ENCODE results near the gene CNPY3. TPM values are rescaled to one million over a fixed set of nuclear protein-coding genes. Genes with fewer than 3 reads are reported as not detected.
A peak's percentile ranks its signal among the peaks of the same experiment; 100 is the strongest.

The CNPY3 gene
- total and polyA plus RNA-seq, 10 of the 15 experiments (the other 5 are each of a cell fraction or from before 2014, with no cell fraction given), result 7.2 to 102 (median 73.6) TPM

DNA sequence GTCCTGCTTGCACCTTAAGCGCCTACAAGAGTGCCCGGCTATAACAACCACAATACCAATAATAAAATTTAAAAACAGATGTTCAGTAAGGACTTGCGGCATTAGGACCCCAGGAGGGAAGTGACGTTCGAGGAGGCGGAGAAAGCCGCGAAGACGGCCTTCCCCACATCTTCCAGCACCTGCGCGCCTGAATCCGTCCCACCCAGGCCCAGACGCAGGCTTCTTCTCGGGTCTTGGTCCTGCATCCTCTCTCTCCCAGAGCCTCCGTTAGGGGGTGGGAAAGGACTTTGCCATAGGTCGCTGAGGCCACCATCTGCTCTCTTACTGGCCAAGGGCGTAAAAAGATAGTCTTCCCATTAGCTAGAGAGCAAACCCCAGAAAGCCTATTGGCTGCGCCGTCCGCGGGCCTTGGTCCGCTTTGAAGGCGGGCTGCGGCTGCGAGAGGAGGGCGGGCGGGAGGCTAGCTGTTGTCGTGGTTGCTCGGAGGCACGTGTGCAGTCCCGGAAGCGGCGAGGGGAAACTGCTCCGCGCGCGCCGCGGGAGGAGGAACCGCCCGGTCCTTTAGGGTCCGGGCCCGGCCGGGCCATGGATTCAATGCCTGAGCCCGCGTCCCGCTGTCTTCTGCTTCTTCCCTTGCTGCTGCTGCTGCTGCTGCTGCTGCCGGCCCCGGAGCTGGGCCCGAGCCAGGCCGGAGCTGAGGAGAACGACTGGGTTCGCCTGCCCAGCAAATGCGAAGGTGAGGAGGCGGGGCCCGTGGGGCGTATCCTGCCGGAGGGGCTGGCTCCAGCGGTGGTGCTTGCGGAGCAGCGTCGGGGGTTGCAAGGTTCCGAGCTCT lies at the start of gene CNPY3 (continued):
- TF ChIP-seq RELA (IDR thresholded peaks at IDR 0.05; ENCODE audit: borderline replicate concordance, partially characterized antibody) (no peak), NR2C1 (IDR thresholded peaks at IDR 0.05) (no peak), NR2C2 (IDR thresholded peaks at IDR 0.05; ENCODE audit: borderline replicate concordance, control insufficient read depth, insufficient read length, low read depth) (no peak), BCL3 (IDR thresholded peaks at IDR 0.05; ENCODE audit: borderline replicate concordance, insufficient read depth, low read depth, low read length, poor library complexity, severe bottlenecking) (no peak), STAT1 (conservative IDR thresholded peaks at IDR 0.05) (no peak), FOXM1 (IDR thresholded peaks at IDR 0.05; ENCODE audit: low read depth, low read length) (0 out of 2 replicates have a peak, but pooled peaks have one; percentile 61), SMARCA5 (IDR thresholded peaks at IDR 0.05) (no peak), IKZF1 (conservative IDR thresholded peaks at IDR 0.05) (peak; percentile 86), PML (IDR thresholded peaks at IDR 0.05; ENCODE audit: low read length) (peak; percentile 95), RBBP5 (conservative IDR thresholded peaks at IDR 0.05) (no peak), SIX5 (IDR thresholded peaks at IDR 0.05; ENCODE audit: low read depth, low read length, severe bottlenecking) (no peak), HDAC2 (IDR thresholded peaks at IDR 0.05) (no peak), MEF2A (IDR thresholded peaks at IDR 0.05; ENCODE audit: insufficient read depth, low read depth, low read length) (no peak), BRCA1 (IDR thresholded peaks at IDR 0.05; ENCODE audit: low read depth, low read length) (no peak), MTA2 (IDR thresholded peaks at IDR 0.05; ENCODE audit: low read depth) (no peak), RB1 (IDR thresholded peaks at IDR 0.05; ENCODE audit: borderline replicate concordance) (peak; percentile 76; the same call in 1 of the 2 replicates), SMAD5 (IDR thresholded peaks at IDR 0.05; ENCODE audit: low read depth) (no peak; the same call in none of the 2 replicates), POU2F2 (IDR thresholded peaks at IDR 0.05; ENCODE audit: borderline replicate concordance, low read depth, low read length) (peak; percentile 24; the same call in 2 of the 3 replicates), BHLHE40 (IDR thresholded peaks at IDR 0.05; ENCODE audit: borderline replicate concordance in 1 of 2, low read depth in 2 of 2, low read length in 1 of 2) (peak; percentile 97 to 99), WRNIP1 (IDR thresholded peaks at IDR 0.05; ENCODE audit: borderline replicate concordance, low read depth, low read length) (no peak), ESRRA (IDR thresholded peaks at IDR 0.05; ENCODE audit: low read length) (no peak)
- TF ChIP-seq, protein P1, sequence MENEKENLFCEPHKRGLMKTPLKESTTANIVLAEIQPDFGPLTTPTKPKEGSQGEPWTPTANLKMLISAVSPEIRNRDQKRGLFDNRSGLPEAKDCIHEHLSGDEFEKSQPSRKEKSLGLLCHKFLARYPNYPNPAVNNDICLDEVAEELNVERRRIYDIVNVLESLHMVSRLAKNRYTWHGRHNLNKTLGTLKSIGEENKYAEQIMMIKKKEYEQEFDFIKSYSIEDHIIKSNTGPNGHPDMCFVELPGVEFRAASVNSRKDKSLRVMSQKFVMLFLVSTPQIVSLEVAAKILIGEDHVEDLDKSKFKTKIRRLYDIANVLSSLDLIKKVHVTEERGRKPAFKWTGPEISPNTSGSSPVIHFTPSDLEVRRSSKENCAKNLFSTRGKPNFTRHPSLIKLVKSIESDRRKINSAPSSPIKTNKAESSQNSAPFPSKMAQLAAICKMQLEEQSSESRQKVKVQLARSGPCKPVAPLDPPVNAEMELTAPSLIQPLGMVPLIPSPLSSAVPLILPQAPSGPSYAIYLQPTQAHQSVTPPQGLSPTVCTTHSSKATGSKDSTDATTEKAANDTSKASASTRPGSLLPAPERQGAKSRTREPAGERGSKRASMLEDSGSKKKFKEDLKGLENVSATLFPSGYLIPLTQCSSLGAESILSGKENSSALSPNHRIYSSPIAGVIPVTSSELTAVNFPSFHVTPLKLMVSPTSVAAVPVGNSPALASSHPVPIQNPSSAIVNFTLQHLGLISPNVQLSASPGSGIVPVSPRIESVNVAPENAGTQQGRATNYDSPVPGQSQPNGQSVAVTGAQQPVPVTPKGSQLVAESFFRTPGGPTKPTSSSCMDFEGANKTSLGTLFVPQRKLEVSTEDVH (IDR thresholded peaks at IDR 0.05; ENCODE audit: low read depth, partially characterized antibody), result peak; percentile 1
- TF ChIP-seq, protein P2, sequence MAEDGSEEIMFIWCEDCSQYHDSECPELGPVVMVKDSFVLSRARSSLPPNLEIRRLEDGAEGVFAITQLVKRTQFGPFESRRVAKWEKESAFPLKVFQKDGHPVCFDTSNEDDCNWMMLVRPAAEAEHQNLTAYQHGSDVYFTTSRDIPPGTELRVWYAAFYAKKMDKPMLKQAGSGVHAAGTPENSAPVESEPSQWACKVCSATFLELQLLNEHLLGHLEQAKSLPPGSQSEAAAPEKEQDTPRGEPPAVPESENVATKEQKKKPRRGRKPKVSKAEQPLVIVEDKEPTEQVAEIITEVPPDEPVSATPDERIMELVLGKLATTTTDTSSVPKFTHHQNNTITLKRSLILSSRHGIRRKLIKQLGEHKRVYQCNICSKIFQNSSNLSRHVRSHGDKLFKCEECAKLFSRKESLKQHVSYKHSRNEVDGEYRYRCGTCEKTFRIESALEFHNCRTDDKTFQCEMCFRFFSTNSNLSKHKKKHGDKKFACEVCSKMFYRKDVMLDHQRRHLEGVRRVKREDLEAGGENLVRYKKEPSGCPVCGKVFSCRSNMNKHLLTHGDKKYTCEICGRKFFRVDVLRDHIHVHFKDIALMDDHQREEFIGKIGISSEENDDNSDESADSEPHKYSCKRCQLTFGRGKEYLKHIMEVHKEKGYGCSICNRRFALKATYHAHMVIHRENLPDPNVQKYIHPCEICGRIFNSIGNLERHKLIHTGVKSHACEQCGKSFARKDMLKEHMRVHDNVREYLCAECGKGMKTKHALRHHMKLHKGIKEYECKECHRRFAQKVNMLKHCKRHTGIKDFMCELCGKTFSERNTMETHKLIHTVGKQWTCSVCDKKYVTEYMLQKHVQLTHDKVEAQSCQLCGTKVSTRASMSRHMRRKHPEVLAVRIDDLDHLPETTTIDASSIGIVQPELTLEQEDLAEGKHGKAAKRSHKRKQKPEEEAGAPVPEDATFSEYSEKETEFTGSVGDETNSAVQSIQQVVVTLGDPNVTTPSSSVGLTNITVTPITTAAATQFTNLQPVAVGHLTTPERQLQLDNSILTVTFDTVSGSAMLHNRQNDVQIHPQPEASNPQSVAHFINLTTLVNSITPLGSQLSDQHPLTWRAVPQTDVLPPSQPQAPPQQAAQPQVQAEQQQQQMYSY (CRISPR knock-in tag; IDR thresholded peaks at IDR 0.05), result no peak

Data from GM12878 (cell line).